Thoracic aorta (tissue), 2 donors: ENCODE data around the gene PLA2G2C. TPM values are rescaled to one million over a fixed set of nuclear protein-coding genes. Genes with fewer than 3 reads are reported as not detected.
"Not testable (repeated sequence)": the region's sequence is repeated elsewhere in the genome, so short reads cannot be mapped to it uniquely, and the experiment has no call there.

Source experiments
- ATAC-seq: fragments of 150-250 bp; one replicate; pipeline ENCODE4 v1.8.0; 2017; ENCODE audit warnings: low read depth; ENCODE audit not compliant: insufficient number of reproducible peaks, low FRiP score
- DNase-seq: peaks from one replicate; pipeline ENCODE4 v3.0.0-alpha.2; 2020; ENCODE audit warnings: low spot score
- H3K27ac ChIP-seq, 2 donors: fragments of 200-600 bp; sonication (generic); 1 replicate in 1 of 2; 2 replicates in 1 of 2; pipeline ENCODE4 v1.5.1; 2016; ENCODE audit warnings: mild to moderate bottlenecking in 2 of 2, moderate library complexity in 2 of 2
- H3K27me3 ChIP-seq: fragments of 200-600 bp; sonication (generic); replicated peaks from 2 replicates; pipeline ENCODE4 v1.6.0; 2016; ENCODE audit warnings: mild to moderate bottlenecking; ENCODE audit not compliant: insufficient read depth
- H3K36me3 ChIP-seq: fragments of 200-600 bp; sonication (generic); one replicate; pipeline ENCODE4 v1.5.1; 2016
- H3K4me1 ChIP-seq, 2 donors: fragments of 200-600 bp; sonication (generic); 1 replicate in 1 of 2; 2 replicates in 1 of 2; pipeline versions ENCODE4 v1.5.1 to v1.6.0; 2016; ENCODE audit warnings: low read depth in 2 of 2, mild to moderate bottlenecking in 1 of 2; ENCODE audit not compliant: control insufficient read depth in 1 of 2
- H3K4me3 ChIP-seq: fragments of 200-600 bp; sonication (generic); 2 replicates; pipeline ENCODE4 v1.5.1; 2016; ENCODE audit warnings: mild to moderate bottlenecking
- H3K9me3 ChIP-seq: fragments of 200-600 bp; sonication (generic); 2 replicates; pipeline ENCODE4 v1.5.1; 2016
- total RNA-seq, 2 donors: library from RNA; depleted of rRNA; stranded (reverse); fragments of >200 nt; gene quantifications; one replicate each; pipeline versions ENCODE4 v1.1.0 to v1.2.3, GENCODE V29; 2016
- TF ChIP-seq, protein P1 (sequence below): fragments of 200-600 bp; sonication (generic); IDR thresholded peaks from one replicate; pipeline ENCODE4 v1.5.1; 2019; ENCODE audit warnings: antibody characterized with exemption

PLA2G2C gene
- total RNA-seq, 2 donors from 2014 or later, result not detected

DNA sequence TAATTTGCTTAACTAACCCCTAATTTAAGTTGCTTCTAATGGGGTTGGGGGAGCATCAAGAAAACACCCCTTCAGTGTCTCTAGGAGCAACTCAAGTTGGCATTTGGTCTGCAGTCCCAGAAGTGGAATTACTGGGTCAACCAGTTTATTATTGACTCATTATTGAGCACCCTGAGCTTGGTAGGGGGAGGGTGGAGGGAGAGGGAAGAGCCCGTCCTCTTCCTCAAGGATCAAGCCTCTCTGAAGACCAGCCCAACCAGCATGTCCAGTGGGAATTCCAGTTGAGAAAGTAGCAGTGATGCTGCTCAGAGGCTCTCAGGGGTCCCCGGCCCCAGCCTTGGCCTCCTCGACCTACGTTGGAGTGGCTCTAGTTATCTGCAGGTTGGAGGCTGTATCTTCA lies 49.3 kb downstream of the PLA2G2C start:
- TF ChIP-seq, protein P1, sequence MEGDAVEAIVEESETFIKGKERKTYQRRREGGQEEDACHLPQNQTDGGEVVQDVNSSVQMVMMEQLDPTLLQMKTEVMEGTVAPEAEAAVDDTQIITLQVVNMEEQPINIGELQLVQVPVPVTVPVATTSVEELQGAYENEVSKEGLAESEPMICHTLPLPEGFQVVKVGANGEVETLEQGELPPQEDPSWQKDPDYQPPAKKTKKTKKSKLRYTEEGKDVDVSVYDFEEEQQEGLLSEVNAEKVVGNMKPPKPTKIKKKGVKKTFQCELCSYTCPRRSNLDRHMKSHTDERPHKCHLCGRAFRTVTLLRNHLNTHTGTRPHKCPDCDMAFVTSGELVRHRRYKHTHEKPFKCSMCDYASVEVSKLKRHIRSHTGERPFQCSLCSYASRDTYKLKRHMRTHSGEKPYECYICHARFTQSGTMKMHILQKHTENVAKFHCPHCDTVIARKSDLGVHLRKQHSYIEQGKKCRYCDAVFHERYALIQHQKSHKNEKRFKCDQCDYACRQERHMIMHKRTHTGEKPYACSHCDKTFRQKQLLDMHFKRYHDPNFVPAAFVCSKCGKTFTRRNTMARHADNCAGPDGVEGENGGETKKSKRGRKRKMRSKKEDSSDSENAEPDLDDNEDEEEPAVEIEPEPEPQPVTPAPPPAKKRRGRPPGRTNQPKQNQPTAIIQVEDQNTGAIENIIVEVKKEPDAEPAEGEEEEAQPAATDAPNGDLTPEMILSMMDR, result no peak
- Histone ChIP-seq H3K27me3 (no peaks in the 10 kb centered on the region), H3K4me3 (no peak overlapping the region), H3K27ac (no peak overlapping the region), H3K36me3 (no peaks in the 10 kb centered on the region), H3K4me1 (no peaks in the 10 kb centered on the region), H3K9me3 (no peaks in the 10 kb centered on the region)
- no peak for ATAC-seq
- DNase-seq, result no peak

DNA sequence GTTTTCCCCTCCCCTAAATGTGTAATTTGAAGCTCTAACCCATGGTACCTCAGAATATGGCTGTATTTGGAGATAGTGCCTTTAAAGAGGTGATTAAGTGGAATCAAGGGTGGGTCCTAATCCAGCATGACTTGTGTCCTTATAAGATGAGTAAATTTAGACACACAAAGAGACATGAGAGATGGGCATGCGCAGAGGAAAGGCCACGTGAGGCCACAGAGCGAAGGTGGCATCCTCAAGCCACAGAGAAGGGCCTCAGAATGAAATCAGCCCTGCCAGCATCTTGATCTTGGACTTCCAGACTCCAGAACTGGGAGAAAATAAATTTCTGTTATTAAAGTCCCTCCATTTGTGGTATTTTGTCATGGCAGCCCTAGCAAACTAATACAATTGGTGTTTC lies 50.1 kb downstream of the PLA2G2C start:
- no peaks in the 10 kb centered on the region for H3K9me3 ChIP-seq
- no peak for ATAC-seq
- no peak overlapping the region for H3K27ac ChIP-seq
- no peak for DNase-seq
- TF ChIP-seq, protein P1, result no peak
- no peaks in the 10 kb centered on the region for H3K27me3 ChIP-seq
- no peak overlapping the region for H3K4me3 ChIP-seq
- no peaks in the 10 kb centered on the region for H3K36me3 ChIP-seq
- H3K4me1 ChIP-seq, result no peaks in the 10 kb centered on the region

DNA sequence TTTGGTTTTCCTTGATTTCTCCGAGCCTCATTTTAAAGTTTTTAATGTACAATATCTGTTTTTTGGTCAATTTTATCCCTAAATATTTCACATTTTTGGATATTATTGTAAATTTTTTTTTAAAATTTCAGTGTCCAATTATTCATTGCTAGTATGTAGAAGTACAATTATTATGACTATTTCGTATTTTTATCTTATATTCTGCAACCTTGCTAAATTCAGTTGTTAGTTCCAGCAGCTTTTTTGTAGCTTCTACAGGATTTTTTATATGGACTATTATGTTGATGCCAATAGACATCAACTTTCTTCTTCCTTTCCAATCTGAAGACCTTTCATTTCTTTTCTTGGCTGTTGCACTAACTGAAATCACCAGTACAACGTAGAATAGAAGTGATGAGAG lies 51.3 kb downstream of the PLA2G2C start:
- H3K36me3 ChIP-seq, result no peaks in the 10 kb centered on the region
- TF ChIP-seq, protein P1, result no peak
- H3K27ac ChIP-seq, result no peak overlapping the region
- ATAC-seq (no peak), DNase-seq (no peak)
- no peaks in the 10 kb centered on the region for H3K9me3 ChIP-seq
- H3K4me3 ChIP-seq, result no peak overlapping the region
- H3K27me3 ChIP-seq, result no peaks in the 10 kb centered on the region
- no peaks in the 10 kb centered on the region for H3K4me1 ChIP-seq

DNA sequence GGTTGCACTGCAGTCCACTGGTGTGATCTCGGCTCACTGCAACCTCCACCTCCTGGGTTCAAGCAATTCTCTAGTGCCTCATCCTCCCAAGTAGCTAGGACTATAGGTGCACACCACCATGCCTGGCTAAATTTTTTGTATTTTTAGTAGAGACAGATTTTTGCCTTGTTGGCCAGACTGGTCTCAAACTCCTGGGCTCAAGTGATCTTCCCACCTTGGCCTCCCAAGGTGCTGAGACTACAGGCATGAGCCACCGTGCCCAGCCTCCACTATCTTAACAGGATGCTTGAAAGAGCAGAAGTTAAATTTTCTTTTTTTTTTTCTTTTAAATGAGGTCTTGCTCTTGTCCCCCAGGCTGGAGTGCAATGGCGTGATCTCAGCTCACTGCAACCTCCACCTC lies 55.8 kb downstream of the PLA2G2C start:
- H3K4me3 ChIP-seq, DNase-seq, ATAC-seq, H3K9me3 ChIP-seq, H3K27me3 ChIP-seq, H3K27ac ChIP-seq, H3K4me1 ChIP-seq, H3K36me3 ChIP-seq: not testable (repeated sequence)

DNA sequence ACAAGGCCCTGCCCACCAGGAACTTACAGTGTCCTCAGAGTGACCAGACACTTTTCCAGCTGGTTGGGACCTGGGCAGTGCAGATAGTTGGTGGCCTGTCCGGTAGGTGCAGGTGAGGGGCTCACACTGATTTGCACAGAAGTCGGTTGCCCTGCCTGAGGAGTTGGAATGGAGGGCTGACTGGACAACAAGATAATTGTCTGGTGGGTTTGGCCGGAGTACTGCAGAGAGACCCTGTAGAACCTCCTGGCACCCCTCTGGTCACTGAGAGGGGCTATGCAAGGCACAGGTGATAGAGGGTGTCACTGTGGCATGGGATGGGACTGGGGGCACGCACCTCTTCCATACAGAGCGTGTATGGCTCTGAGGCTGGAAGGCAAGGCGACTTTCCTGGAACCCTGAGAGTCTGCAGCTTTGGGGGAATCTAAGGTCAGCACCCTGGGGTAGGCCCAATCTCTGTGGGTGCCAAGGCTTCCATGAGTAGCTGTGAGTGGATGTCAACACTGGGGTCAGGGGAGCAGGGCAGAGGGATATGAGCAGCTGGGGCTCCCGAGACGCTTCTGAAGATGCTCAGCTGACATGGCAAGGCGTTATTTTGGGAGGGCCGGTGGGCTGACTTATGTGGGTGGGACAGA lies 59.4 kb downstream of the PLA2G2C start:
- DNase-seq, result no peak

More for the DNA sequence above, 59.4 kb downstream of the PLA2G2C start:
- TF ChIP-seq, protein P1, result no peak
- no peaks in the 10 kb centered on the region for H3K4me1 ChIP-seq
- H3K27ac ChIP-seq, result no peak overlapping the region
- H3K27me3 ChIP-seq, result no peaks in the 10 kb centered on the region
- H3K9me3 ChIP-seq, result no peaks in the 10 kb centered on the region
- no peaks in the 10 kb centered on the region for H3K36me3 ChIP-seq
- no peak overlapping the region for H3K4me3 ChIP-seq
- no peak for ATAC-seq
